ENCODE results near the gene CELF2.

Gene CELF2

GRCh38 chr10:11335167-11335652 lies 317.5 kb downstream of the CELF2 start:
- H3K27ac ChIP-seq (ENCODE audit: low read depth, low read length) = no peak overlapping the region
- H3K4me2 ChIP-seq (ENCODE audit: low read depth, low read length, poor library complexity, severe bottlenecking) = no peak overlapping the region
- H4K20me1 ChIP-seq (ENCODE audit: low read depth, low read length) = no peaks in the 10 kb centered on the region

DNA sequence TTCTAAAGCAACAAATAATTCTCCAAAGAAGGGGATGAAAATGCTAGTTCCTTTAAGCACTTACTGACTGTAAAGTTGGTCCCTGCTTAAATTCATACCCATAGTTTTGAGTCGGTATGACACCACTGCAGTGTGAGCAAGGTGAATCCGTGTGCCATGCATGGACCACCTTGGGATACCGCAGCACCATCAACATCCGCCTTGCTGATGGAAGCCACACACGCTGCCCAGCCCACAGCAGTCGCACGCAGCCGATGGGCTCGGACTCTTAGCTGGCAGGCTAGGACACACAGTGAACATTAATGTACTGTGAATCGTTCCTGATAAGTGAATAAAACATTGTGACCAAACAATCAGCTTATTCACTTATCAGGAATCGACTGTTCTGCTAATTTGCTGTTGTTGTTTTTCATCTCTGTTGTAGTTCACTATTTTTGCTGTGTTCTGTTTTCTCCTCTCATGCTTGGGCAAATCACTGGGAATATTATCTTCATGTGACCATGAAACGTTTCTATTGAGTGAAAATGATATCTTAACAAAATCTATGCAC lies 318.3 kb downstream of the CELF2 start:
- Histone ChIP-seq H3K9me2 (replicated peaks; ENCODE audit: insufficient read depth, low read length) (no peaks in the 10 kb centered on the region), H3K9me3 (ENCODE audit: insufficient read depth, low read length) (no peaks in the 10 kb centered on the region), H2AFZ (ENCODE audit: low read depth, low read length, severe bottlenecking) (no peak overlapping the region), H3F3A (ENCODE audit: insufficient read depth) (no peaks in the 10 kb centered on the region), H3K4me2 (ENCODE audit: low read depth, low read length, poor library complexity, severe bottlenecking) (no peak overlapping the region), H3K27me3 (ENCODE audit: low read length) (no peaks in the 10 kb centered on the region), H4K20me1 (ENCODE audit: low read depth, low read length) (no peaks in the 10 kb centered on the region), H3K27ac (ENCODE audit: low read depth, low read length) (no peak overlapping the region), H3K9ac (ENCODE audit: low read length) (no peak overlapping the region), H3K4me3 (ENCODE audit: insufficient read depth, low read length, poor library complexity, severe bottlenecking) (no peak overlapping the region), H3K36me3 (ENCODE audit: low read length) (no peaks in the 10 kb centered on the region), H3K79me2 (ENCODE audit: insufficient read depth, low read length) (no peaks in the 10 kb centered on the region)
- TF ChIP-seq, protein P1, sequence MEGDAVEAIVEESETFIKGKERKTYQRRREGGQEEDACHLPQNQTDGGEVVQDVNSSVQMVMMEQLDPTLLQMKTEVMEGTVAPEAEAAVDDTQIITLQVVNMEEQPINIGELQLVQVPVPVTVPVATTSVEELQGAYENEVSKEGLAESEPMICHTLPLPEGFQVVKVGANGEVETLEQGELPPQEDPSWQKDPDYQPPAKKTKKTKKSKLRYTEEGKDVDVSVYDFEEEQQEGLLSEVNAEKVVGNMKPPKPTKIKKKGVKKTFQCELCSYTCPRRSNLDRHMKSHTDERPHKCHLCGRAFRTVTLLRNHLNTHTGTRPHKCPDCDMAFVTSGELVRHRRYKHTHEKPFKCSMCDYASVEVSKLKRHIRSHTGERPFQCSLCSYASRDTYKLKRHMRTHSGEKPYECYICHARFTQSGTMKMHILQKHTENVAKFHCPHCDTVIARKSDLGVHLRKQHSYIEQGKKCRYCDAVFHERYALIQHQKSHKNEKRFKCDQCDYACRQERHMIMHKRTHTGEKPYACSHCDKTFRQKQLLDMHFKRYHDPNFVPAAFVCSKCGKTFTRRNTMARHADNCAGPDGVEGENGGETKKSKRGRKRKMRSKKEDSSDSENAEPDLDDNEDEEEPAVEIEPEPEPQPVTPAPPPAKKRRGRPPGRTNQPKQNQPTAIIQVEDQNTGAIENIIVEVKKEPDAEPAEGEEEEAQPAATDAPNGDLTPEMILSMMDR (IDR thresholded peaks at IDR 0.05; ENCODE audit: insufficient read depth, low read length, poor library complexity, severe bottlenecking) = no peak
- no peak for TF ChIP-seq EZH2phosphoT487 (conservative IDR thresholded peaks at IDR 0.05; ENCODE audit: low read length)

More at GRCh38 chr10:11335167-11335652, 317.5 kb downstream of the CELF2 start:
- Histone ChIP-seq H3K9me2 (replicated peaks; ENCODE audit: insufficient read depth, low read length) (no peaks in the 10 kb centered on the region), H3F3A (ENCODE audit: insufficient read depth) (no peaks in the 10 kb centered on the region), H3K4me3 (ENCODE audit: insufficient read depth, low read length, poor library complexity, severe bottlenecking) (no peak overlapping the region), H2AFZ (ENCODE audit: low read depth, low read length, severe bottlenecking) (no peak overlapping the region), H3K27me3 (ENCODE audit: low read length) (no peaks in the 10 kb centered on the region), H3K9ac (ENCODE audit: low read length) (no peak overlapping the region), H3K79me2 (ENCODE audit: insufficient read depth, low read length) (no peaks in the 10 kb centered on the region), H3K36me3 (ENCODE audit: low read length) (no peaks in the 10 kb centered on the region), H3K9me3 (ENCODE audit: insufficient read depth, low read length) (no peaks in the 10 kb centered on the region)
- TF ChIP-seq, protein P1 (IDR thresholded peaks at IDR 0.05; ENCODE audit: insufficient read depth, low read length, poor library complexity, severe bottlenecking) = no peak
- no peak for TF ChIP-seq EZH2phosphoT487 (conservative IDR thresholded peaks at IDR 0.05; ENCODE audit: low read length)

- Histone ChIP-seq H3K9me3 (ENCODE audit: insufficient read depth, low read length) (no peaks in the 10 kb centered on the region), H3K9me2 (replicated peaks; ENCODE audit: insufficient read depth, low read length) (no peaks in the 10 kb centered on the region), H3K4me2 (ENCODE audit: low read depth, low read length, poor library complexity, severe bottlenecking) (no peak overlapping the region), H3F3A (ENCODE audit: insufficient read depth) (no peaks in the 10 kb centered on the region), H3K4me3 (ENCODE audit: insufficient read depth, low read length, poor library complexity, severe bottlenecking) (no peak overlapping the region), H3K79me2 (ENCODE audit: insufficient read depth, low read length) (no peaks in the 10 kb centered on the region), H3K27me3 (ENCODE audit: low read length) (no peaks in the 10 kb centered on the region), H4K20me1 (ENCODE audit: low read depth, low read length) (no peaks in the 10 kb centered on the region), H3K9ac (ENCODE audit: low read length) (no peak overlapping the region), H3K27ac (ENCODE audit: low read depth, low read length) (no peak overlapping the region), H3K36me3 (ENCODE audit: low read length) (no peaks in the 10 kb centered on the region), H2AFZ (ENCODE audit: low read depth, low read length, severe bottlenecking) (no peak overlapping the region)
- TF ChIP-seq EZH2phosphoT487 (conservative IDR thresholded peaks at IDR 0.05; ENCODE audit: low read length) = no peak
- TF ChIP-seq, protein P1 (IDR thresholded peaks at IDR 0.05; ENCODE audit: insufficient read depth, low read length, poor library complexity, severe bottlenecking) = no peak
Measured at GRCh38 chr10:11336722-11337162, 319.1 kb downstream of the CELF2 start.

Data from SU-DHL-6 (cell line).